Psoas muscle (tissue), 8 donors: ENCODE measurements around the gene ZNF718. TPM values are rescaled to one million over a fixed set of nuclear protein-coding genes. Genes with fewer than 3 reads are reported as not detected.
"Not testable (repeated sequence)": the region's sequence is repeated elsewhere in the genome, so short reads cannot be mapped to it uniquely, and the experiment has no call there.

ENCODE experiments used
- ATAC-seq, 4 donors: fragments of 200-7000 bp; cut with Tn5 transposase; one replicate each; pipeline ENCODE4 v1.9.1; 2020; ENCODE audit warnings: moderate library complexity in 3 of 4, mild to moderate bottlenecking in 2 of 4
- DNase-seq, 2 donors: peaks; one replicate each; pipeline ENCODE4 v3.0.0-alpha.2; 2020
- H3K27ac ChIP-seq: fragments of 200-600 bp; one replicate; pipeline ENCODE4 v1.8.0; 2022
- H3K27me3 ChIP-seq, 3 donors: fragments of 200-600 bp in 1 of 3; one replicate each; pipeline versions ENCODE4 v1.6.1 to v1.8.0; 2013 to 2022; ENCODE audit warnings: low read length in 2 of 3, mild to moderate bottlenecking in 2 of 3, moderate library complexity in 1 of 3; ENCODE audit not compliant: insufficient read depth in 3 of 3
- H3K36me3 ChIP-seq, 2 donors: fragments of 200-600 bp in 1 of 2; one replicate each; pipeline versions ENCODE4 v1.6.1 to v1.8.0; 2013 to 2022; ENCODE audit warnings: low read depth in 1 of 2, mild to moderate bottlenecking in 1 of 2, moderate library complexity in 1 of 2; ENCODE audit not compliant: insufficient read depth in 1 of 2
- H3K4me1 ChIP-seq: fragments of 200-600 bp; one replicate; pipeline ENCODE4 v1.8.0; 2022
- H3K4me3 ChIP-seq: fragments of 200-600 bp; one replicate; pipeline ENCODE4 v1.8.0; 2022; ENCODE audit warnings: mild to moderate bottlenecking
- H3K9me3 ChIP-seq: fragments of 200-600 bp; one replicate; pipeline ENCODE4 v1.8.0; 2022
- WGBS, 3 donors: extraction: QIAGEN DNeasy Blood & Tissue Kit; methylation state at CpG; one replicate each; pipeline versions ENCODE4 v1.1.6 to v1.1.7; 2013; 5-methylcytosine and 5-hydroxymethylcytosine counted together
- intact Hi-C, 2 donors: fragments of 100-400 bp; cut with DNase I; formaldehyde crosslinking; loops; one replicate each; pipeline versions ENCODE4 v1.11.0 to v1.14.2; 2022
- polyA plus RNA-seq, 3 donors: library from polyadenylated mRNA; stranded (reverse); fragments of 200-250 nt; gene quantifications; one replicate each; pipeline ENCODE4 v1.2.3, GENCODE V29; 2013
- total RNA-seq, 4 donors: library from RNA; stranded (reverse); fragmentation: NEBNext Ultra II Directional in 2 of 4; extraction: Animal tissue kit (Norgen Biotek cat#: 25700) in 2 of 4; gene quantifications; one replicate each; pipeline versions ENCODE4 v1.2.1 to v1.2.4, GENCODE V29; 2021 to 2023
- TF ChIP-seq, protein P1 (sequence below): fragments of 200-600 bp; IDR thresholded peaks from one replicate; pipeline ENCODE4 v1.8.0; 2022; ENCODE audit warnings: antibody characterized with exemption
- donor health status: healthy with polysubstance abuse.
- donor health status: DM: no; HTN: no; CAD: no; lungs with moderate emphysema.
- donor health status: Bipolar disorder and iron deficiency.
- donor health status: healthy.
- donor health status: DM: yes; HTN: yes; CAD: no.
- donor health status: DM: no; HTN: no; CAD: no.
- donor health status: DM: no; HTN: no; CAD: no.
- donor health status: DM: yes; HTN: yes; CAD: no.

Gene ZNF718
- total and polyA plus RNA-seq, 7 donors, result 0.44 to 3.0 (median 1.3) TPM

DNA sequence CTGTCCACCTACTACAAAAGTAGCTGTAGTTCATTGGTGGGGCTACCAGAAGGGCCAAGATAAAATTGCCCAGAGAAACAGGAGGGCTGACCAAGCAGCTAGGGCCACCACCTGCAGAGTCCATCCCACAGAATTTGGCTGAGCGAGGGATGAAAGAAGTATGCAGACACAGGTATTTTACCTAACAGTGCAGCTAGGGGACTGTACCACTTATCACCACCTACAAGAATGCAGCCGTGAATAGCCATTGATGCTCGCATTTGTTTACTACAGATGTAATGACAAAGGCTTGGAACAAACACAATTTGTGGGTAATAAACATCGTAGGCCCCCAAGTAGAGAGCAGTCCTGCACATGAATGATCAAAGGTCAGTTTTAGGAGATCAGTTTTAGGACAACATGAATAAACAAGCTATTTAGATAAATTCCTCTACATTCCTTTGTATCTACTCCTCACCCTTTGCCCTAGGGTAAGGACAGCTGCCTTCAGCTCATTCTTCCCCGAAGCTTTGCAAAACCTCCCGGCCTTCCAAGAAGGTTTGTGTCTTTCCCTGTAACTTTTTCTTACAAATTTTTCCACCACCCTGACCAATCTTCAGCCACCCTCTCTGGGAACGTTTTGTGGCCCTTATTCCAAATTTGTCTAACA lies 49.5 kb downstream of the ZNF718 start:
- TF ChIP-seq, protein P1, sequence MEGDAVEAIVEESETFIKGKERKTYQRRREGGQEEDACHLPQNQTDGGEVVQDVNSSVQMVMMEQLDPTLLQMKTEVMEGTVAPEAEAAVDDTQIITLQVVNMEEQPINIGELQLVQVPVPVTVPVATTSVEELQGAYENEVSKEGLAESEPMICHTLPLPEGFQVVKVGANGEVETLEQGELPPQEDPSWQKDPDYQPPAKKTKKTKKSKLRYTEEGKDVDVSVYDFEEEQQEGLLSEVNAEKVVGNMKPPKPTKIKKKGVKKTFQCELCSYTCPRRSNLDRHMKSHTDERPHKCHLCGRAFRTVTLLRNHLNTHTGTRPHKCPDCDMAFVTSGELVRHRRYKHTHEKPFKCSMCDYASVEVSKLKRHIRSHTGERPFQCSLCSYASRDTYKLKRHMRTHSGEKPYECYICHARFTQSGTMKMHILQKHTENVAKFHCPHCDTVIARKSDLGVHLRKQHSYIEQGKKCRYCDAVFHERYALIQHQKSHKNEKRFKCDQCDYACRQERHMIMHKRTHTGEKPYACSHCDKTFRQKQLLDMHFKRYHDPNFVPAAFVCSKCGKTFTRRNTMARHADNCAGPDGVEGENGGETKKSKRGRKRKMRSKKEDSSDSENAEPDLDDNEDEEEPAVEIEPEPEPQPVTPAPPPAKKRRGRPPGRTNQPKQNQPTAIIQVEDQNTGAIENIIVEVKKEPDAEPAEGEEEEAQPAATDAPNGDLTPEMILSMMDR, result no peak
- DNase-seq (no peak), ATAC-seq (no peak)
- peaks cover 81% of the 10 kb centered on the region for H3K9me3 ChIP-seq
- intact Hi-C loops, result no loop called here
- no peaks in the 10 kb centered on the region for H3K27me3 ChIP-seq
- no peaks in the 10 kb centered on the region for H3K36me3 ChIP-seq
- H3K27ac ChIP-seq, result no peak overlapping the region
- 71 to 75% (median 73%) methylated on average over 7 of the region's 7 CpGs for WGBS, 3 donors
- no peaks in the 10 kb centered on the region for H3K4me1 ChIP-seq
- H3K4me3 ChIP-seq, result no peak overlapping the region

GRCh38 chr4:175986-176385 lies 51.7 kb downstream of the ZNF718 start:
- H3K36me3 ChIP-seq, result no peaks in the 10 kb centered on the region
- no peak for ATAC-seq
- DNase-seq, result no peak
- intact Hi-C loops, result no loop called here
- H3K4me3 ChIP-seq, result no peak overlapping the region
- TF ChIP-seq, protein P1, result no peak
- no peaks in the 10 kb centered on the region for H3K27me3 ChIP-seq
- peaks cover 90% of the 10 kb centered on the region for H3K9me3 ChIP-seq
- H3K4me1 ChIP-seq, result no peaks in the 10 kb centered on the region
- H3K27ac ChIP-seq, result no peak overlapping the region

GRCh38 chr4:176995-177394 lies 52.7 kb downstream of the ZNF718 start:
- Histone ChIP-seq H3K4me1 (no peaks in the 10 kb centered on the region), H3K27me3 (no peaks in the 10 kb centered on the region), H3K36me3 (no peaks in the 10 kb centered on the region), H3K9me3 (peaks cover 90% of the 10 kb centered on the region), H3K27ac (no peak overlapping the region), H3K4me3 (no peak overlapping the region)
- intact Hi-C loops, result no loop called here
- TF ChIP-seq, protein P1, result no peak
- WGBS, 3 donors, result 97 to 100% (median 100%) methylated on average over 1 of the region's 1 CpG
- ATAC-seq, result no peak
- DNase-seq, result no peak

GRCh38 chr4:182225-182624 lies 57.9 kb downstream of the ZNF718 start:
- WGBS, 3 donors, result 99 to 100% (median 99%) methylated on average over 3 of the region's 3 CpGs
- ATAC-seq, DNase-seq, H3K36me3 ChIP-seq, H3K27me3 ChIP-seq, H3K27ac ChIP-seq, H3K4me3 ChIP-seq, intact Hi-C loops, H3K4me1 ChIP-seq: not testable (repeated sequence)
- peaks cover 84% of the 10 kb centered on the region for H3K9me3 ChIP-seq

GRCh38 chr4:188091-188490 lies 63.8 kb downstream of the ZNF718 start:
- TF ChIP-seq, protein P1, result no peak
- intact Hi-C loops, result no loop called here
- DNase-seq, result no peak
- no peak overlapping the region for H3K4me3 ChIP-seq
- H3K27me3 ChIP-seq, result no peaks in the 10 kb centered on the region
- no peak overlapping the region for H3K27ac ChIP-seq
- H3K36me3 ChIP-seq, result no peaks in the 10 kb centered on the region
- no peaks in the 10 kb centered on the region for H3K4me1 ChIP-seq
- peaks cover 60% of the 10 kb centered on the region for H3K9me3 ChIP-seq
- 67 to 81% (median 76%) methylated on average over 3 of the region's 3 CpGs for WGBS, 3 donors
- ATAC-seq, result no peak

DNA sequence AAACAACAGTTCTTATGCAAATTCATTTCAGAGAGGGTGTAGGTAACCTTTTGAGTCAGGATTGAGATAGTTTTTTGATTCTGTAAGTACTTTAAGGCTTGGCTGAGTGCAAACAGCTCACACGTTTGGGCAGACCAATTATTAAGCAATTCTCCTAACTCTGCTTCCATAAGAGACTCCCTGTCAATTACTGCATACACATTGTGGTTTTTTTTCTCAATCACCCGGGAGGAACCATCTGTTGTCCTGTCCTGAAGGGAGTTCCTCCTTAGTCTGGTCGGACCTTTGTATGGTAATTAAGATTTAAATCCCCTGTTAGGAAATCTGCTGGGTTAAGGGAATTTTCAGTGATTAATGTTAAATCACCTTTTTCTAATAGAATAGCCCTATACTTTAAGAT lies 70.9 kb downstream of the ZNF718 start:
- DNase-seq, H3K27me3 ChIP-seq, intact Hi-C loops, H3K4me3 ChIP-seq, ATAC-seq, H3K36me3 ChIP-seq, H3K4me1 ChIP-seq, H3K27ac ChIP-seq: not testable (repeated sequence)
- H3K9me3 ChIP-seq, result peaks cover 17% of the 10 kb centered on the region
- 64 to 69% (median 69%) methylated on average over 3 of the region's 3 CpGs for WGBS, 3 donors
